HEK293T (cell line): ENCODE results near the gene KRT32.

Experiments
- ARNT ChIP-seq: fragments of 450-650 bp; IDR thresholded peaks from 2 replicates; pipeline ENCODE4 v1.6.1; 2017; ENCODE audit warnings: mild to moderate bottlenecking
- BHLHE40 ChIP-seq: fragments of 450-650 bp; IDR thresholded peaks from 2 replicates; pipeline ENCODE4 v1.6.1; 2016; ENCODE audit warnings: mild to moderate bottlenecking, moderate library complexity, borderline replicate concordance
- CTBP1 ChIP-seq: fragments of 450-650 bp; IDR thresholded peaks from 2 replicates; pipeline ENCODE4 v1.6.1; 2016; ENCODE audit warnings: borderline replicate concordance
- ELF4 ChIP-seq: fragments of 450-650 bp; IDR thresholded peaks from 2 replicates; pipeline ENCODE4 v1.6.1; 2017; ENCODE audit warnings: antibody characterized with exemption
- FOXA1 ChIP-seq: fragments of 450-650 bp; IDR thresholded peaks from 2 replicates; pipeline ENCODE4 v1.6.1; 2016; ENCODE audit warnings: mild to moderate bottlenecking
- FOXK2 ChIP-seq: fragments of 450-650 bp; IDR thresholded peaks from 2 replicates; pipeline ENCODE4 v1.6.1; 2016; ENCODE audit warnings: mild to moderate bottlenecking
- HDGF ChIP-seq: fragments of 450-650 bp; IDR thresholded peaks from 2 replicates; pipeline ENCODE4 v1.6.1; 2017; ENCODE audit warnings: antibody characterized with exemption, borderline replicate concordance
- L3MBTL2 ChIP-seq: fragments of 450-650 bp; conservative IDR thresholded peaks from 2 replicates; pipeline ENCODE4 v1.6.1; 2016; ENCODE audit warnings: mild to moderate bottlenecking
- SP1 ChIP-seq: fragments of 450-650 bp; IDR thresholded peaks from 2 replicates; pipeline ENCODE4 v1.6.1; 2017
- SUZ12 ChIP-seq: fragments of 450-650 bp; IDR thresholded peaks from 2 replicates; pipeline ENCODE4 v1.6.1; 2016; ENCODE audit warnings: mild to moderate bottlenecking
- ZNF384 ChIP-seq: fragments of 450-650 bp; IDR thresholded peaks from 2 replicates; pipeline ENCODE4 v1.6.1; 2016
- TF ChIP-seq, protein P1 (sequence below): fragments of 450-650 bp; IDR thresholded peaks from 2 replicates; pipeline ENCODE4 v1.6.1; 2016

DNA sequence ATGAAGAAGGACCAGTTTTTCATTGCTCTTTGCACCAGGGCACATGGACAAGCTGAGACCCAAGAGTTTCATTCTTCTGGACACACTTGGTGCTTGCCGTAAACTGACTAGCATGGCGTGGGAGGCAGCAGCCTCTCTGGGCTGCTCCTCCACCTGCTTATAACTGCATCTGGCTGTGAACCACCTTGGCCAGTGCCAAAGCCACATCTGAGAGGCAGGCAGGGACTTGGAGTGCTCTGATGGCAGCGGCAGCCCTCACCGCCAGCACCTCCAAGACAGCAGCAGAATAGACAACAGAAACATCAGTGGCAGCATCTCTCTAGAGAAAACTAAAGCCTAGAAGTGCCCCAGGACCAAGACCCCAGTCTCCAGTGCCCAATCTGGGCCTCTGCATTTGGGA lies 47.5 kb downstream of the KRT32 start:
- no peak for TF ChIP-seq BHLHE40
- no peak for TF ChIP-seq ARNT
- TF ChIP-seq FOXA1 = no peak
- TF ChIP-seq, protein P1, sequence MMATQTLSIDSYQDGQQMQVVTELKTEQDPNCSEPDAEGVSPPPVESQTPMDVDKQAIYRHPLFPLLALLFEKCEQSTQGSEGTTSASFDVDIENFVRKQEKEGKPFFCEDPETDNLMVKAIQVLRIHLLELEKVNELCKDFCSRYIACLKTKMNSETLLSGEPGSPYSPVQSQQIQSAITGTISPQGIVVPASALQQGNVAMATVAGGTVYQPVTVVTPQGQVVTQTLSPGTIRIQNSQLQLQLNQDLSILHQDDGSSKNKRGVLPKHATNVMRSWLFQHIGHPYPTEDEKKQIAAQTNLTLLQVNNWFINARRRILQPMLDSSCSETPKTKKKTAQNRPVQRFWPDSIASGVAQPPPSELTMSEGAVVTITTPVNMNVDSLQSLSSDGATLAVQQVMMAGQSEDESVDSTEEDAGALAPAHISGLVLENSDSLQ = no peak
- TF ChIP-seq ELF4 = no peak
- no peak for TF ChIP-seq FOXK2
- no peak for TF ChIP-seq SUZ12
- TF ChIP-seq CTBP1 = no peak
- no peak for TF ChIP-seq SP1
- no peak for TF ChIP-seq ZNF384
- no peak for TF ChIP-seq L3MBTL2
- no peak for TF ChIP-seq HDGF
